HepG2 (cell line): ENCODE results near the gene HS6ST1. TPM values are rescaled to one million over a fixed set of nuclear protein-coding genes. Genes with fewer than 3 reads are reported as not detected.

Source experiments
- ATM ChIP-seq: fragments of 450-650 bp; IDR thresholded peaks from 2 replicates; pipeline ENCODE4 v1.7.1; 2017; ENCODE audit warnings: mild to moderate bottlenecking, borderline replicate concordance
- DR1 ChIP-seq: sonication (generic); formaldehyde crosslinking; IDR thresholded peaks from 2 replicates; pipeline ENCODE4 v1.8.0; 2021; ENCODE audit warnings: mild to moderate bottlenecking, missing genetic modification reagents, inconsistent platforms
- EHMT2 ChIP-seq: fragments of 200-600 bp; sonication (generic); IDR thresholded peaks from 2 replicates; pipeline ENCODE4 v1.7.0; 2017; ENCODE audit warnings: antibody characterized with exemption, low read depth, low read length, borderline replicate concordance
- FOSL1 ChIP-seq: sonication (generic); formaldehyde crosslinking; IDR thresholded peaks from 2 replicates; pipeline ENCODE4 v1.9.0; 2021; ENCODE audit warnings: missing genetic modification reagents, borderline replicate concordance
- FOXO1 ChIP-seq: sonication (generic); formaldehyde crosslinking; IDR thresholded peaks from 2 replicates; pipeline ENCODE4 v1.4.0; 2020; ENCODE audit warnings: missing genetic modification reagents
- JUNB ChIP-seq: sonication (generic); formaldehyde crosslinking; IDR thresholded peaks from 2 replicates; pipeline ENCODE4 v1.8.0; 2022; ENCODE audit warnings: missing genetic modification reagents, mild to moderate bottlenecking, borderline replicate concordance
- MTA1 ChIP-seq: sonication (generic); formaldehyde crosslinking; IDR thresholded peaks from 2 replicates; pipeline ENCODE4 v1.4.0; 2020; ENCODE audit warnings: missing genetic modification reagents, mild to moderate bottlenecking, borderline replicate concordance
- NCOA5 ChIP-seq: sonication (generic); formaldehyde crosslinking; IDR thresholded peaks from 2 replicates; pipeline ENCODE4 v1.4.0; 2020; ENCODE audit warnings: missing genetic modification reagents
- NFE2L1 ChIP-seq: sonication (generic); formaldehyde crosslinking; IDR thresholded peaks from 2 replicates; pipeline ENCODE4 v1.4.0; 2020; ENCODE audit warnings: missing genetic modification reagents, mild to moderate bottlenecking, borderline replicate concordance
- RNF219 ChIP-seq: sonication (generic); formaldehyde crosslinking; IDR thresholded peaks from 2 replicates; pipeline ENCODE4 v1.5.0; 2020; ENCODE audit warnings: mild to moderate bottlenecking, missing genetic modification reagents
- SMAD9 ChIP-seq: sonication (generic); formaldehyde crosslinking; IDR thresholded peaks from 2 replicates; pipeline ENCODE4 v1.5.1; 2020; ENCODE audit warnings: mild to moderate bottlenecking, missing genetic modification reagents
- ZNF180 ChIP-seq: sonication (generic); formaldehyde crosslinking; IDR thresholded peaks from 2 replicates; pipeline ENCODE4 v1.4.0; 2020; ENCODE audit warnings: low read depth, missing genetic modification reagents, borderline replicate concordance
- ZNF205 ChIP-seq: IDR thresholded peaks from 2 replicates; pipeline ENCODE4 v1.6.1; 2018; ENCODE audit warnings: missing biosample characterization, missing genetic modification reagents
- ZNF296 ChIP-seq: sonication (generic); formaldehyde crosslinking; conservative IDR thresholded peaks from 2 replicates; pipeline ENCODE4 v1.5.0; 2020; ENCODE audit warnings: mild to moderate bottlenecking, missing genetic modification reagents
- ZNF737 ChIP-seq: sonication (generic); formaldehyde crosslinking; IDR thresholded peaks from 2 replicates; pipeline ENCODE4 v1.5.0; 2020; ENCODE audit warnings: missing genetic modification reagents, mild to moderate bottlenecking, borderline replicate concordance
- polyA plus RNA-seq, 8 experiments: library from polyadenylated mRNA; depleted of rRNA in 3 of 8; stranded (reverse) in 7 of 8; unstranded in 1 of 8; fragments of >200 nt; fragmentation: Illumina TruSeq in 4 of 8; extraction: Trizol in 4 of 8; gene quantifications; 2 replicates each; pipeline versions ENCODE4 v1.2.1 to v1.2.3, GENCODE V29; 2011 to 2016; ENCODE audit warnings: low read depth in 4 of 8, missing spikeins in 1 of 8, mixed read lengths in 1 of 8; ENCODE audit not compliant: insufficient read depth in 1 of 8
- total RNA-seq, 5 experiments: library from RNA; depleted of rRNA; stranded (reverse); fragments of >200 nt; fragmentation: Illumina TruSeq; extraction: Trizol; gene quantifications; 2 replicates each; pipeline ENCODE4 v1.2.3, GENCODE V29; 2016; ENCODE audit warnings: low read depth in 1 of 5
- TF ChIP-seq, protein P1 (sequence below): sonication (generic); formaldehyde crosslinking; IDR thresholded peaks from 2 replicates; pipeline ENCODE4 v1.4.0; 2020; ENCODE audit warnings: missing genetic modification reagents
- TF ChIP-seq, protein P2 (sequence below), 2 experiments: sonication (generic) in 1 of 2; formaldehyde crosslinking in 1 of 2; IDR thresholded peaks; 2 replicates each; pipeline versions ENCODE4 v1.6.1 to v1.9.0; 2014 to 2022; ENCODE audit warnings: antibody characterized with exemption in 1 of 2, borderline replicate concordance in 1 of 2, inconsistent platforms in 1 of 2, low read depth in 1 of 2, missing genetic modification reagents in 1 of 2

The HS6ST1 gene
- total and polyA plus RNA-seq, 2 of the 13 experiments (the other 11 are each of a cell fraction or from before 2014, with no cell fraction given), result 34.5 to 84.6 TPM

- 0 out of 2 replicates have a peak, but pooled peaks have one; percentile 51 for TF ChIP-seq NCOA5 (CRISPR knock-in tag)
- no peak for TF ChIP-seq DR1 (CRISPR knock-in tag)
- peak; percentile 78; the same call in 1 of the 2 replicates for TF ChIP-seq ZNF296
- TF ChIP-seq RNF219 (CRISPR knock-in tag), result no peak
- TF ChIP-seq, protein P1, sequence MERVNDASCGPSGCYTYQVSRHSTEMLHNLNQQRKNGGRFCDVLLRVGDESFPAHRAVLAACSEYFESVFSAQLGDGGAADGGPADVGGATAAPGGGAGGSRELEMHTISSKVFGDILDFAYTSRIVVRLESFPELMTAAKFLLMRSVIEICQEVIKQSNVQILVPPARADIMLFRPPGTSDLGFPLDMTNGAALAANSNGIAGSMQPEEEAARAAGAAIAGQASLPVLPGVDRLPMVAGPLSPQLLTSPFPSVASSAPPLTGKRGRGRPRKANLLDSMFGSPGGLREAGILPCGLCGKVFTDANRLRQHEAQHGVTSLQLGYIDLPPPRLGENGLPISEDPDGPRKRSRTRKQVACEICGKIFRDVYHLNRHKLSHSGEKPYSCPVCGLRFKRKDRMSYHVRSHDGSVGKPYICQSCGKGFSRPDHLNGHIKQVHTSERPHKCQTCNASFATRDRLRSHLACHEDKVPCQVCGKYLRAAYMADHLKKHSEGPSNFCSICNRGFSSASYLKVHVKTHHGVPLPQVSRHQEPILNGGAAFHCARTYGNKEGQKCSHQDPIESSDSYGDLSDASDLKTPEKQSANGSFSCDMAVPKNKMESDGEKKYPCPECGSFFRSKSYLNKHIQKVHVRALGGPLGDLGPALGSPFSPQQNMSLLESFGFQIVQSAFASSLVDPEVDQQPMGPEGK (CRISPR knock-in tag), result peak; percentile 100
- TF ChIP-seq NFE2L1 (CRISPR knock-in tag), result no peak
- peak; percentile 82; the same call in 1 of the 2 replicates for TF ChIP-seq ZNF205 (CRISPR knock-in tag)
- TF ChIP-seq ZNF180, result no peak
- peak; percentile 64; the same call in 1 of the 2 replicates for TF ChIP-seq ZNF737 (CRISPR knock-in tag)
- TF ChIP-seq JUNB, result no peak
- TF ChIP-seq FOSL1 (CRISPR knock-in tag), result no peak
- no peak for TF ChIP-seq ATM
- TF ChIP-seq EHMT2, result no peak
- TF ChIP-seq SMAD9 (CRISPR knock-in tag), result peak; percentile 88; the same call in 1 of the 2 replicates
- peak; percentile 95 for TF ChIP-seq MTA1 (CRISPR knock-in tag)
- TF ChIP-seq FOXO1, result peak; percentile 92
- TF ChIP-seq, protein P2, sequence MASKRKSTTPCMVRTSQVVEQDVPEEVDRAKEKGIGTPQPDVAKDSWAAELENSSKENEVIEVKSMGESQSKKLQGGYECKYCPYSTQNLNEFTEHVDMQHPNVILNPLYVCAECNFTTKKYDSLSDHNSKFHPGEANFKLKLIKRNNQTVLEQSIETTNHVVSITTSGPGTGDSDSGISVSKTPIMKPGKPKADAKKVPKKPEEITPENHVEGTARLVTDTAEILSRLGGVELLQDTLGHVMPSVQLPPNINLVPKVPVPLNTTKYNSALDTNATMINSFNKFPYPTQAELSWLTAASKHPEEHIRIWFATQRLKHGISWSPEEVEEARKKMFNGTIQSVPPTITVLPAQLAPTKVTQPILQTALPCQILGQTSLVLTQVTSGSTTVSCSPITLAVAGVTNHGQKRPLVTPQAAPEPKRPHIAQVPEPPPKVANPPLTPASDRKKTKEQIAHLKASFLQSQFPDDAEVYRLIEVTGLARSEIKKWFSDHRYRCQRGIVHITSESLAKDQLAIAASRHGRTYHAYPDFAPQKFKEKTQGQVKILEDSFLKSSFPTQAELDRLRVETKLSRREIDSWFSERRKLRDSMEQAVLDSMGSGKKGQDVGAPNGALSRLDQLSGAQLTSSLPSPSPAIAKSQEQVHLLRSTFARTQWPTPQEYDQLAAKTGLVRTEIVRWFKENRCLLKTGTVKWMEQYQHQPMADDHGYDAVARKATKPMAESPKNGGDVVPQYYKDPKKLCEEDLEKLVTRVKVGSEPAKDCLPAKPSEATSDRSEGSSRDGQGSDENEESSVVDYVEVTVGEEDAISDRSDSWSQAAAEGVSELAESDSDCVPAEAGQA (IDR thresholded peaks at IDR 0.05; ENCODE audit: low read depth), result no peak; the same call in 1 of the 2 replicates
- TF ChIP-seq, protein P2 (CRISPR knock-in tag; IDR thresholded peaks at IDR 0.05; ENCODE audit: borderline replicate concordance), result no peak
These were observed 12.4 kb downstream of the HS6ST1 start (continued) for GRCh38 chr2:128306081-128306930.
